HCT116 (cell line): Measurements from ENCODE around the gene PDCD6IP. TPM values are rescaled to one million over a fixed set of nuclear protein-coding genes. Genes with fewer than 3 reads are reported as not detected.
"Not testable (repeated sequence)": the region's sequence is repeated elsewhere in the genome, so short reads cannot be mapped to it uniquely, and the experiment has no call there.

Experiments used
- ATAC-seq: fragments of 200-7000 bp; cut with Tn5 transposase; 2 replicates; pipeline ENCODE4 v1.9.1; 2020; ENCODE audit warnings: mild to moderate bottlenecking, moderate library complexity
- BruUV-seq: library from RNA; stranded (reverse); fragments of 400-500 nt; replicated peaks from 2 replicates; lab custom pipeline; 2021; lab: Mats Ljungman, UMichigan
- CTCF ChIA-PET: fragments of 300-600 bp; sonication (Branson Sonifier 250); formaldehyde crosslinking; loops from one replicate; lab custom pipeline; 2021; ENCODE audit warnings: antibody characterized with exemption; lab: Charles Lee
- POLR2A ChIA-PET: fragments of 300-600, 350-600 bp; sonication (Branson Sonifier 250); formaldehyde crosslinking; loops from one replicate; lab custom pipeline; 2021; ENCODE audit warnings: antibody characterized with exemption; lab: Charles Lee
- RAD21 ChIA-PET, 2 experiments: fragments of 300-600 bp; sonication (Branson Sonifier 250); formaldehyde crosslinking; loops; one replicate each; lab custom pipeline; 2023; ENCODE audit warnings: low total read pairs in 2 of 2; ENCODE audit not compliant: uncharacterized antibody in 2 of 2, unreplicated experiment in 2 of 2, low non-redundant PET in 1 of 2; lab: Charles Lee
- DNase-seq: peaks from one replicate; pipeline ENCODE4 v3.0.0-alpha.2; 2010; ENCODE audit warnings: low read depth, low spot score
- H2AFZ ChIP-seq: fragments of 200-600 bp; shearing (Covaris generic), sonication (generic); 2 replicates; pipeline ENCODE4 v1.6.1; 2017; ENCODE audit warnings: low read depth, mixed run types, mixed read lengths, antibody characterized with exemption, low read length; ENCODE audit not compliant: poor library complexity, severe bottlenecking
- H3K27ac ChIP-seq: 2 replicates; pipeline ENCODE4 v1.5.1; 2012; ENCODE audit warnings: low read depth, low read length
- H3K27me3 ChIP-seq: fragments of 200-600 bp; sonication (generic); 2 replicates; pipeline ENCODE4 v1.6.1; 2016; ENCODE audit warnings: mixed run types, low read length, mixed read lengths; ENCODE audit not compliant: insufficient read depth
- H3K36me3 ChIP-seq, 2 experiments: fragments of 200-500 bp in 1 of 2; fragments of 200-600 bp in 1 of 2; sonication (Bioruptor generic) in 1 of 2; sonication (generic) in 1 of 2; 2 replicates each; pipeline versions ENCODE4 v1.5.1 to v1.6.1; 2014 to 2016; ENCODE audit warnings: low read length in 2 of 2, inconsistent platforms in 1 of 2, mixed read lengths in 1 of 2, mixed run types in 1 of 2; ENCODE audit not compliant: insufficient read depth in 2 of 2, control insufficient read depth in 1 of 2
- H3K4me1 ChIP-seq, 2 experiments: fragments of 200-600 bp in 1 of 2; sonication (generic) in 1 of 2; 2 replicates each; pipeline versions ENCODE4 v1.5.1 to v1.6.1; 2012 to 2017; ENCODE audit warnings: low read length in 2 of 2, inconsistent platforms in 1 of 2, mild to moderate bottlenecking in 1 of 2, mixed read lengths in 1 of 2, mixed run types in 1 of 2, moderate library complexity in 1 of 2; ENCODE audit not compliant: insufficient read depth in 2 of 2, control insufficient read depth in 1 of 2
- H3K4me2 ChIP-seq: fragments of 200-600 bp; sonication (generic); 2 replicates; pipeline ENCODE4 v1.6.1; 2017; ENCODE audit warnings: mixed run types, low read length, mixed read lengths
- H3K4me3 ChIP-seq, 2 experiments: fragments of 200-600 bp in 1 of 2; sonication (generic) in 1 of 2; replicated peaks in 1 of 2; 2 replicates each; pipeline ENCODE4 v1.5.1; 2011 to 2016; ENCODE audit warnings: low read length in 2 of 2, control low read depth in 1 of 2, low read depth in 1 of 2, mild to moderate bottlenecking in 1 of 2, mixed read lengths in 1 of 2, mixed run types in 1 of 2
- H3K79me2 ChIP-seq: fragments of 200-600 bp; sonication (generic); 2 replicates; pipeline ENCODE4 v1.6.1; 2017; ENCODE audit warnings: mild to moderate bottlenecking, mixed run types, low read length, moderate library complexity, mixed read lengths; ENCODE audit not compliant: insufficient read depth
- H3K9ac ChIP-seq: fragments of 200-600 bp; sonication (generic); 2 replicates; pipeline ENCODE4 v1.6.1; 2016; ENCODE audit warnings: low read length, mixed read lengths
- H3K9me2 ChIP-seq: fragments of 200-600 bp; sonication (generic), shearing (Covaris generic); 2 replicates; pipeline ENCODE4 v1.6.1; 2017; ENCODE audit warnings: mixed run types, mild to moderate bottlenecking, moderate library complexity; ENCODE audit not compliant: insufficient read depth
- H3K9me3 ChIP-seq, 2 experiments: fragments of 200-500 bp in 1 of 2; fragments of 200-600 bp in 1 of 2; sonication (Bioruptor generic) in 1 of 2; sonication (generic) in 1 of 2; 2 replicates each; pipeline ENCODE4 v1.6.1; 2014 to 2017; ENCODE audit warnings: low read length in 2 of 2, mixed read lengths in 2 of 2, inconsistent platforms in 1 of 2, low read depth in 1 of 2, mild to moderate bottlenecking in 1 of 2, mixed run types in 1 of 2, moderate library complexity in 1 of 2; ENCODE audit not compliant: control insufficient read depth in 1 of 2, insufficient read depth in 1 of 2
- H4K20me1 ChIP-seq: fragments of 200-600 bp; sonication (generic), shearing (Covaris generic); 2 replicates; pipeline ENCODE4 v1.6.1; 2017; ENCODE audit warnings: mixed run types, mild to moderate bottlenecking, moderate library complexity; ENCODE audit not compliant: insufficient read depth
- CBX3 ChIP-seq: IDR thresholded peaks from 2 replicates; pipeline ENCODE4 v1.6.1; 2012; ENCODE audit warnings: low read depth
- CEBPB ChIP-seq: IDR thresholded peaks from 2 replicates; pipeline ENCODE4 v1.6.1; 2012; ENCODE audit warnings: low read depth
- EGR1 ChIP-seq: IDR thresholded peaks from 2 replicates; pipeline ENCODE4 v1.6.1; 2012; ENCODE audit warnings: low read depth
- MAX ChIP-seq: IDR thresholded peaks from 2 replicates; pipeline ENCODE4 v1.6.1; 2012
- POLR2A ChIP-seq: IDR thresholded peaks from 2 replicates; pipeline ENCODE4 v1.7.0; 2011; ENCODE audit warnings: borderline replicate concordance; ENCODE audit not compliant: insufficient read depth, insufficient read length; ENCODE audit errors: extremely low read depth
- RAD21 ChIP-seq: IDR thresholded peaks from 2 replicates; pipeline ENCODE4 v1.6.1; 2012; ENCODE audit warnings: low read depth, mild to moderate bottlenecking
- SIN3A ChIP-seq: IDR thresholded peaks from 2 replicates; pipeline ENCODE4 v1.6.1; 2012; ENCODE audit warnings: low read depth
- SP1 ChIP-seq: IDR thresholded peaks from 2 replicates; pipeline ENCODE4 v1.6.1; 2012; ENCODE audit warnings: low read depth
- SRF ChIP-seq: IDR thresholded peaks from 2 replicates; pipeline ENCODE4 v1.6.1; 2012; ENCODE audit warnings: low read depth
- ZFX ChIP-seq: fragments of 450-650 bp; IDR thresholded peaks from 2 replicates; pipeline ENCODE4 v1.6.1; 2017
- ZNF274 ChIP-seq: fragments of 200-500 bp; sonication (Bioruptor generic); IDR thresholded peaks from 2 replicates; pipeline ENCODE4 v1.6.1; 2014; ENCODE audit warnings: mild to moderate bottlenecking, low read depth, low read length, inconsistent platforms
- intact Hi-C: fragments of 100-400 bp; cut with micrococcal nuclease; formaldehyde crosslinking; loops from 2 replicates; pipeline ENCODE4 v1.10.0; 2022
- total RNA-seq: library from RNA; stranded (reverse); gene quantifications from one replicate; pipeline ENCODE4 v1.2.1, GENCODE V29; 2021; ENCODE audit not compliant: unreplicated experiment

Gene PDCD6IP
- total RNA-seq, 1 experiment from 2014 or later, result 241 TPM

DNA sequence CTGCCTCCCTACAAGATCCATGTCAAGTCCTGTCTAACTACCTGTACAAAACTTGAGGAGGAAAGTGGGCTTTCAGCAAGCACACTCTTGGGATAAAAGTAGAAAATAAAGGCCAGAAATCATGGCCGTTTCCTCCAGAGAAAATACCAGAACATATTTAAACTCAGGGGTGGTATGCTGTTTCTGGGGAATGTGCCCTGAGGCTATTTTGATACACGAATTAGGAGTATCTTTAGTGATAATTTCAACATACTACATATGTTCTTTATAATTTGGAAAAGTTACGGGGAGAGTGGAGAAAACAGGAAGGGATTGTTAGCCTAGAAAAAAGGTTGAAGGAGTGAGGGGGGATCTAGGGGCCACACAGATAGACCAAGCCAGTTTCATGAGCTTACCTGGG lies 18.7 kb upstream of the PDCD6IP start:
- ChIA-PET POLR2A (no interaction called here), RAD21 (no interaction called here)
- BruUV-seq, result no TSS peak

GRCh38 chr3:33781413-33781812 lies 17.0 kb upstream of the PDCD6IP start:
- CTCF ChIA-PET, result not testable (repeated sequence)

More for the DNA sequence above, 18.7 kb upstream of the PDCD6IP start:
- Histone ChIP-seq H3K79me2 (no peaks in the 10 kb centered on the region), H3K27ac (no peak overlapping the region), H3K4me1 (no peaks in the 10 kb centered on the region), H4K20me1 (no peaks in the 10 kb centered on the region), H3K36me3 (no peaks in the 10 kb centered on the region), H2AFZ (no peak overlapping the region), H3K4me3 (no peak overlapping the region), H3K9me2 (no peaks in the 10 kb centered on the region), H3K9ac (no peak overlapping the region), H3K9me3 (no peaks in the 10 kb centered on the region), H3K4me2 (no peak overlapping the region), H3K27me3 (no peaks in the 10 kb centered on the region)
- CTCF ChIA-PET, result interaction anchor here (1.1 to 3.6 kb wide), 3 partner anchors 7 to 142 kb away, joined by 3 to 32 read pairs (median 3); no protein-coding TSS in a partner anchor
- no peak for TF ChIP-seq EGR1
- no peak for TF ChIP-seq MAX
- TF ChIP-seq SP1, result no peak
- no peak for TF ChIP-seq ZNF274
- TF ChIP-seq SIN3A, result no peak
- no peak for TF ChIP-seq CBX3
- TF ChIP-seq SRF, result no peak
- TF ChIP-seq CEBPB, result no peak
- TF ChIP-seq ZFX, result no peak
- no peak for TF ChIP-seq RAD21
- no peak for TF ChIP-seq POLR2A
- DNase-seq (no peak), ATAC-seq (no peak)
- intact Hi-C loops, result loop anchor here (10.0 kb wide), 1 partner anchor 385 kb away; no protein-coding TSS in a partner anchor

More at GRCh38 chr3:33781413-33781812, 17.0 kb upstream of the PDCD6IP start:
- H3K36me3 ChIP-seq, POLR2A ChIA-PET, RAD21 ChIA-PET, H3K27me3 ChIP-seq, H3K9ac ChIP-seq, H3K27ac ChIP-seq, DNase-seq, H2AFZ ChIP-seq, H3K4me2 ChIP-seq, H4K20me1 ChIP-seq, intact Hi-C loops, H3K79me2 ChIP-seq, BruUV-seq, H3K4me1 ChIP-seq, H3K9me2 ChIP-seq, H3K4me3 ChIP-seq, H3K9me3 ChIP-seq, ATAC-seq: not testable (repeated sequence)
